Amygdala (tissue), 56 donors: ENCODE measurements around the gene ACACB.

ENCODE experiments used
- DNase-seq, 56 donors: peaks; one replicate each; lab custom pipeline; 2025; lab: John Stamatoyannopoulos, UW

Gene ACACB

GRCh38 chr12:109109746-109110350 lies 6.5 kb upstream of the ACACB start:
- DNase-seq = peak in 4 of 56 donors; percentile 12 to 41 (median 14)

- peak; percentile 16 to 93 (median 78) for DNase-seq
These were observed 5.3 kb upstream of the ACACB start for GRCh38 chr12:109110988-109111495.

- no peak for DNase-seq
These were observed 3.5 kb upstream of the ACACB start for GRCh38 chr12:109112720-109113465.

DNA sequence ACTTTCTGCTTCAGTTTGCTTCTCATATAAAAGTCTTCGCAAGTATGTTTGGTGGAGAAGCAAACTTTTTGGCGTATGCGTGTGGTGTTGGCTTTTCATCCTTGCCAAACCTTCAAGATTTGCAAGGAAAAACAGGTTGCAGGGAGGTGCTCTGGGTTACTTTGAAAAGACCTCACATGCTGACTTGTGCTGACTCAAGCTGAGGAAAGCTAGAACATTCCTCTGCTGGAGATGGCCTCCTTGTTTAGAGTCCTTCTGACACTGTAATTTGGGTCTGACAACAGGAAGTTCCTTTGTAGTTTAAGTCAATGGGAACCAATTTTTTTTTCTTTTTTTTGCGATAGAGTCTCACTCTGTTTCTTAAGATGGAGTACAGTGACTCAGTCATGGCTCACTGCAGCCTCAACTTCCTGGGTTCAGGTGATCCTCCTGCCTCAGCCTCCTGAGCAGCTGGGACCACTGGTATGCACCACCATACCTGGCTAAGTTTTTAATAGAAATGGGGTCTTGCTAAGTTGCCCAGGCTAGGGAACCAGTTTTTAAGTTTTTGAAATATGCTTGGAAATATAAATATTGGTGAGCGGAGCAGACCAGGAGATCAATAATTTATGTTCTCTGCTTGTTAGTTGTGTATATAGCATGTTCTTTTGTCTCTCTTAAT lies 2.6 kb upstream of the ACACB start:
- no peak for DNase-seq

- no peak for DNase-seq
These were observed 1.7 kb upstream of the ACACB start for GRCh38 chr12:109114644-109115043.

DNA sequence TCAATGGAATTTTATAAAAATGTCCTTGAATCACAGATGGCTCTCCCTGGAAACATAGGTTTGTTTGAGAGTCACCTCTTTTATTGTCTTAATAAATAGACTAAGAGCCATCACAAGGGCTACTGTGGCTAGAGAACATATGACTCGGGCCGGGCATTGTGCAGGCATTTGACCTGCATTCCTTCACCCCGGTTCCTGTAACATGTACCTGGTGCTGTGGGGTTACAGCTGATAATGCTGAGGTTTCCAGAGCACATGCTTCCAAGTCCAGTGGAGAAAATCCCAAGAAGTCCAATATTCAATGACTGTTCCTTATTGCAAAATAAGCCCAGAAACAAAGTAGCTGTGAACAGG lies 1.0 kb upstream of the ACACB start:
- DNase-seq = no peak

DNA sequence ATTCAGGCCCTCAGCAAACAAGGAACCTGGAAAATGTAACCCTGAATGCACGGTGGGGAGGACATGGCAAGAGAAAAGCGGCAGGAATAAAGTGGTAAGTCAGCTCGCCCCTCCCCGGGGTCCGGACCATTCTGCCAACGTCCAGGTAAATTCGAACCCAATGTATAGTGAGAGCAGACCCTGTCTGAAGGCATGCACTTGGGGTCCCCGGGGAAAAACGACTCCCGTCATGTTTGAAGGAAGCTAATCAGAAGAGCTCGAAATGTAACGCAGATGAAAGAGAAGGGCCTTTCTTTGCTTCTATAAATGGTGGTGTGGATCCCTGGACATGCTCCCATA lies 193 bp downstream of the ACACB start:
- DNase-seq = no peak

DNA sequence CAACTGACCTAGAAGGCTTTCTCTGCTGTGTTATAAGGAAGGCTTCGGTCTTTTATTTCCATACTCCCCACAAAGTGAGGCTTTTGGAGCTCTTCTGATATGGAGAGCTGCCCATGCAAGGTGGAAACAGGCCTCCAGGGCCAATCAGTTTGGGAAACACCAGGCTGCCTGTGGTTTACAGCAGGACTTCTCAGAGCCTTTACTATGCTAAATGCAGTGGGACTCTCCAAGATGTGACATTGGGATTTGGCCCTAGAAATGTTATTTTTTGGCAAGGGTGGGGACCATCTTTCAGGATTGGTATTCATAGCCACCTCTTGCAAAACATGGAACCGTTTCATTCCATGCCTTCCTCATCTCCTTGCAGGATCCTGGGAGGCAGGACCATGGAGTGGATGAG lies 3.7 kb downstream of the ACACB start:
- no peak for DNase-seq

DNA sequence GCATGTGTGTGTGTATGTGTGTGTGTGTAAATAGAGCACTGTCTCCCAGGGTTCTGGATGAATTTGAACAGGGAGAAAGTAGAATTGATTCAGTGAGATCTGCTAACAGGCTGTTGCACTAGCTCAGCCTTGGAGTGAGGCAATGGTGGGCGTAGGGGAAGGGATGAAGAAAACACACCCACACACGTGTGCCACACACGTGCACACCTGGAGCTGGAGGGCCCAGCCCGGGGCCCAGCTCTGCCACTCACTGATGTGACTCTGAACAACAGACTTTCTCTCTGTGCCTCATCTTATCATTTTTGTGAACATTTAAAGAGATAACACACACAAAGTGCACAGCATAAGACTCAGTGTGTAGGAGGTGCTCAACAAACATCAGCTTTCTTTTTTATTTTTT lies 4.2 kb downstream of the ACACB start:
- no peak for DNase-seq

- DNase-seq = no peak
These were observed 5.0 kb downstream of the ACACB start for GRCh38 chr12:109121346-109121880.

GRCh38 chr12:109124878-109125648 lies 8.7 kb downstream of the ACACB start:
- DNase-seq = no peak

- DNase-seq = no peak
These were observed 9.4 kb downstream of the ACACB start for GRCh38 chr12:109125791-109126190.

GRCh38 chr12:109126784-109127183 lies 10.4 kb downstream of the ACACB start:
- DNase-seq = no peak

DNA sequence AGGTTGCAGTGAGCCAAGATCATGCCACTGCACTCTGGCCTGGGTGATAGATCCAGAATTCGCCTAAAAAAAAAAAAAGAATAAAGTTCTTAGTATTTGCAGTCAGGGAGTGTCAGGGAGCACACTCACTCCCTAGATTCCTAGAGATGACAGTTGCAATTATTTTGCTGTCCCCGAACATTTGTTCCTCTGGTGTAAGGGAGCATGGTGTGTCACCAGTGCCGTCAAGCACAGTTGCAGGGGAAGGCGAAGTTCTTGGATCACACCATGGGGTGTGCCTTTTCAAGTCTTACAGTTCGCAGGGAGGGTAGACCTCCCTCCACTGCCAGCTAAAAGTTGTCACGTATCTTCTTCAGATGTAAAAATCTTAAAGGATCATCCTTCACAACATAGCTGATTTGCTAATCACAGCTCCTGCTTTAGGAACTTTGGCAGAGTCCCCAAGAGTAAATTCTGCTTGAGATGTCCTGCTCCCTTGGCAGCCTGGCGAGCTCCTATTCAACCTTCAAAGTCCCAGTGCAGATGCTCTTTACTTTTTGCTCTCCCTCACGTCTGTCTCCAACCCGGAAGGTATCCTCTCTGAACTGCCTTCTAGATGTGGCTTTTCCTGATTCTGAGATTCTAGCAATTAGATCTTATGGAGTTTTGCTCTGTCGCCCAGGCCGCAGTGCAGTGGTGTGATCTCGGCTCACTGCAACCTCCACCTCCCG lies 11.3 kb downstream of the ACACB start:
- no peak for DNase-seq

DNA sequence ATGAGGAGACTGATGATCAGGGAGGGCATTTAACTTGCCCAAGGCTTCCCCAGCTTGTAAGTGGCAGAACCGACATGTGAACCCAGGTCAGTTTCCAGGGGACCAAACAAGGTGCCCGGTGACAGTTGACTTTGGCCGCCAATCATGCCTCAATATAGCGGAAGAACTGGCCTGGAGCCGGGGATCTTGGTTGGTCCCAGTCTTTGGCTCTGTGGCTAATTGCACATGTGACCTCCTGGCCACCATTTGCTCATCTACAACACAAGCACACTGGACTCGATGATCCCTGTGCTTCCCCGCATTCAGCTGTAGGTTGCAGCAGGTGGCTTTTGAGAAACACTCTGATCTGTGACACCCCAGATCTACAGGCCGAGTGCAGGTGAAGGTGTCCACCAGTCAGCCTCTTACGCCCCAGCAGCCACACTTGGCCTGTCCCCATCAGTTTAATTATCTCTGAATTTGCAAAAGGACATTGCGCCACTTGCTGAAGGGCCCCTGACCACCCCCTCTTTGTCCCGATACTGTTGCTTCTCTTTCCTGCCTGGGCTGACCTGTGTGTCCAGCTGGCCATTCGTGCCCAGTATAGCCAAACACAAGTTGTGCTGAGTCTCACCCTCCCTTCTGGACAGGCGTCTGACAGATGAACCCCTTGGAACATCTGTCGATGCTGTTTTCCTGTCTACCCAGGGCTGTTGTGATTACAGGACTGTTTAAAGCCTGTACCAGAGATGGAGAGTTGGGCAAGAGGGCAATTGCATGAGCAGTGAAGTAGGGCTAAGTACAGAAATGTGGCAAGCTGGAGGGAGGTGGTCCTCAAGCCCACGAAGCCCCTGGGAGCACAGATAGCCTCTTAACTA lies 14.1 kb downstream of the ACACB start:
- no peak for DNase-seq

GRCh38 chr12:109131154-109132050 lies 15.0 kb downstream of the ACACB start:
- peak in 12 of 56 donors; percentile 9 to 47 (median 14) for DNase-seq

GRCh38 chr12:109134186-109134917 lies 18.0 kb downstream of the ACACB start:
- peak in 2 of 56 donors; percentile 6 to 14 for DNase-seq
